OCI-LY7 (cell line): ENCODE data around the gene CEP112. TPM values are rescaled to one million over a fixed set of nuclear protein-coding genes. Genes with fewer than 3 reads are reported as not detected.

Source experiments
- BruUV-seq: library from RNA; stranded (reverse); fragments of 400-500 nt; replicated peaks from 2 replicates; lab custom pipeline; 2021; lab: Mats Ljungman, UMichigan
- CTCF ChIA-PET: fragments of 300-600 bp; sonication (Branson Sonifier 250); formaldehyde crosslinking; loops from one replicate; lab custom pipeline; 2022; ENCODE audit warnings: antibody characterized with exemption; ENCODE audit not compliant: unreplicated experiment; lab: Charles Lee
- POLR2A ChIA-PET: fragments of 300-600 bp; sonication (Branson Sonifier 250); formaldehyde crosslinking; loops from one replicate; lab custom pipeline; 2022; ENCODE audit warnings: antibody characterized with exemption; lab: Charles Lee
- DNase-seq: peaks from one replicate; pipeline ENCODE4 v3.0.0-alpha.2; 2015; ENCODE audit warnings: low spot score
- H2AFZ ChIP-seq: fragments of 200-600 bp; sonication (generic), shearing (Covaris generic); 2 replicates; pipeline ENCODE4 v1.6.1; 2014; ENCODE audit warnings: mild to moderate bottlenecking, antibody characterized with exemption, low read length, moderate library complexity
- H3K27ac ChIP-seq: fragments of 200-600 bp; sonication (generic); 2 replicates; pipeline ENCODE4 v1.5.1; 2014; ENCODE audit warnings: mixed run types, low read depth, mild to moderate bottlenecking, moderate library complexity, low read length, inconsistent platforms; ENCODE audit not compliant: poor library complexity, severe bottlenecking
- H3K36me3 ChIP-seq: fragments of 200-600 bp; sonication (generic); 2 replicates; pipeline ENCODE4 v1.6.1; 2014; ENCODE audit warnings: mild to moderate bottlenecking, antibody characterized with exemption, low read length, moderate library complexity, mixed read lengths; ENCODE audit not compliant: insufficient read depth
- H3K4me1 ChIP-seq: fragments of 200-600 bp; sonication (generic); 2 replicates; pipeline ENCODE4 v1.5.1; 2014; ENCODE audit warnings: mild to moderate bottlenecking, low read length; ENCODE audit not compliant: insufficient read depth, poor library complexity, severe bottlenecking
- H3K4me2 ChIP-seq: fragments of 200-600 bp; sonication (generic); 2 replicates; pipeline ENCODE4 v1.6.1; 2014; ENCODE audit warnings: mild to moderate bottlenecking, low read length
- H3K4me3 ChIP-seq: fragments of 200-600 bp; sonication (generic); 2 replicates; pipeline ENCODE4 v1.5.1; 2014; ENCODE audit warnings: mild to moderate bottlenecking, low read depth, low read length; ENCODE audit not compliant: poor library complexity, severe bottlenecking
- H3K79me2 ChIP-seq: fragments of 200-600 bp; sonication (generic); 2 replicates; pipeline ENCODE4 v1.6.1; 2016; ENCODE audit warnings: low read depth, mild to moderate bottlenecking, low read length, moderate library complexity, mixed read lengths; ENCODE audit not compliant: insufficient read depth
- H3K9me2 ChIP-seq: fragments of 200-600 bp; sonication (generic); 2 replicates; pipeline ENCODE4 v1.6.1; 2016; ENCODE audit warnings: mild to moderate bottlenecking, low read length, mixed read lengths; ENCODE audit not compliant: insufficient read depth
- H3K9me3 ChIP-seq: fragments of 200-600 bp; sonication (generic); 2 replicates; pipeline ENCODE4 v1.6.1; 2014; ENCODE audit warnings: mild to moderate bottlenecking, mixed run types, low read length, mixed read lengths
- H4K20me1 ChIP-seq: fragments of 200-600 bp; sonication (generic); 2 replicates; pipeline ENCODE4 v1.6.1; 2014; ENCODE audit warnings: mild to moderate bottlenecking, antibody characterized with exemption, low read length, moderate library complexity, mixed read lengths; ENCODE audit not compliant: insufficient read depth
- CTCF ChIP-seq: fragments of 200-600 bp; sonication (generic); conservative IDR thresholded peaks from 2 replicates; pipeline ENCODE4 v1.5.1; 2014; ENCODE audit warnings: mild to moderate bottlenecking, antibody characterized with exemption, low read length, moderate library complexity, mixed read lengths
- EZH2phosphoT487 ChIP-seq: fragments of 200-600 bp; sonication (generic); IDR thresholded peaks from 2 replicates; pipeline ENCODE4 v1.6.1; 2018; ENCODE audit warnings: low read depth, borderline replicate concordance, mild to moderate bottlenecking, mixed run types, antibody characterized with exemption, low read length, moderate library complexity, mixed read lengths
- intact Hi-C: fragments of 100-400 bp; cut with micrococcal nuclease; formaldehyde crosslinking; loops from one replicate; pipeline ENCODE4 v1.10.0; 2022; ENCODE audit not compliant: unreplicated experiment
- total RNA-seq, 2 experiments: library from RNA; depleted of rRNA in 1 of 2; stranded (reverse); fragments of >200 nt in 1 of 2; shearing (Covaris generic) in 1 of 2; gene quantifications; 2 replicates each; pipeline ENCODE4 v1.2.3, GENCODE V29; 2014 to 2022

The CEP112 gene
- total RNA-seq, 2 experiments from 2014 or later: 2.7 to 6.9 TPM

GRCh38 chr17:65755799-65756198, 436.1 kb downstream of the CEP112 start:
- BruUV-seq: no TSS peak
- H2AFZ ChIP-seq: no peak overlapping the region
- no peaks in the 10 kb centered on the region for H3K9me2 ChIP-seq
- no peaks in the 10 kb centered on the region for H4K20me1 ChIP-seq
- no peak for TF ChIP-seq EZH2phosphoT487
- no peak for TF ChIP-seq CTCF
- no peak for DNase-seq
- H3K4me3 ChIP-seq: no peak overlapping the region
- POLR2A ChIA-PET: no interaction called here
- H3K27ac ChIP-seq: no peak overlapping the region
- H3K79me2 ChIP-seq: no peaks in the 10 kb centered on the region
- CTCF ChIA-PET: no interaction called here
- intact Hi-C loops: no loop called here
- no peaks in the 10 kb centered on the region for H3K9me3 ChIP-seq
- H3K4me1 ChIP-seq: no peaks in the 10 kb centered on the region
- H3K4me2 ChIP-seq: no peak overlapping the region
- no peaks in the 10 kb centered on the region for H3K36me3 ChIP-seq

- ChIA-PET CTCF (no interaction called here), POLR2A (no interaction called here)
- no TSS peak for BruUV-seq
- H3K4me1 ChIP-seq: no peaks in the 10 kb centered on the region
- H2AFZ ChIP-seq: no peak overlapping the region
- DNase-seq: no peak
- no peaks in the 10 kb centered on the region for H3K9me2 ChIP-seq
- no peak overlapping the region for H3K27ac ChIP-seq
- no peak overlapping the region for H3K4me3 ChIP-seq
- H3K36me3 ChIP-seq: no peaks in the 10 kb centered on the region
- no peaks in the 10 kb centered on the region for H3K9me3 ChIP-seq
- intact Hi-C loops: no loop called here
- H4K20me1 ChIP-seq: no peaks in the 10 kb centered on the region
- no peaks in the 10 kb centered on the region for H3K79me2 ChIP-seq
- TF ChIP-seq CTCF (no peak), EZH2phosphoT487 (no peak)
- no peak overlapping the region for H3K4me2 ChIP-seq
Observed at GRCh38 chr17:65754630-65755029, 437.3 kb downstream of the CEP112 start.

- CTCF ChIA-PET: no interaction called here
Observed at GRCh38 chr17:65754081-65754480, 437.9 kb downstream of the CEP112 start.

More at GRCh38 chr17:65754081-65754480, 437.9 kb downstream of the CEP112 start:
- Histone ChIP-seq H4K20me1 (no peaks in the 10 kb centered on the region), H3K36me3 (no peaks in the 10 kb centered on the region), H3K4me2 (no peak overlapping the region), H3K9me3 (no peaks in the 10 kb centered on the region), H2AFZ (no peak overlapping the region), H3K9me2 (no peaks in the 10 kb centered on the region), H3K4me3 (no peak overlapping the region), H3K79me2 (no peaks in the 10 kb centered on the region), H3K4me1 (no peaks in the 10 kb centered on the region), H3K27ac (no peak overlapping the region)
- POLR2A ChIA-PET: no interaction called here
- no TSS peak for BruUV-seq
- intact Hi-C loops: no loop called here
- TF ChIP-seq EZH2phosphoT487 (no peak), CTCF (no peak)
- no peak for DNase-seq
